HEK293 (cell line): ENCODE results near the gene FMNL3.
A peak's percentile ranks its signal among the peaks of the same experiment; 100 is the strongest.

ENCODE experiments used
- CTCF ChIA-PET: fragments of 350-600 bp; formaldehyde crosslinking; extraction: SDS; loops from one replicate; lab custom pipeline; 2021; ENCODE audit warnings: antibody characterized with exemption; lab: Yijun Ruan, JAX
- POLR2A ChIA-PET: fragments of 300-600 bp; formaldehyde crosslinking; extraction: SDS; loops from one replicate; lab custom pipeline; 2020; ENCODE audit warnings: antibody characterized with exemption, inconsistent platforms; lab: Yijun Ruan, JAX
- H3K27ac ChIP-seq: fragments of 200-500 bp; sonication (Bioruptor generic); 2 replicates; pipeline ENCODE4 v1.5.1; 2014; ENCODE audit warnings: low read depth, low read length, control low read depth, inconsistent platforms; ENCODE audit errors: extremely low read depth
- H3K36me3 ChIP-seq, 2 experiments: fragments of 200-500 bp in 1 of 2; sonication (Bioruptor generic) in 1 of 2; 1 replicate in 1 of 2; 2 replicates in 1 of 2; pipeline ENCODE4 v1.5.1; 2014 to 2017; ENCODE audit warnings: inconsistent platforms in 2 of 2, low read length in 2 of 2; ENCODE audit not compliant: control insufficient read depth in 2 of 2, insufficient read depth in 1 of 2
- H3K4me1 ChIP-seq: fragments of 200-500 bp; sonication (Bioruptor generic); 2 replicates; pipeline ENCODE4 v1.5.1; 2014; ENCODE audit warnings: mild to moderate bottlenecking, low read length, inconsistent platforms; ENCODE audit not compliant: control insufficient read depth, insufficient read depth
- H3K4me3 ChIP-seq: 2 replicates; pipeline ENCODE4 v1.5.1; 2011; ENCODE audit warnings: low read depth, mild to moderate bottlenecking, control low read depth, low read length, moderate library complexity
- H3K9me3 ChIP-seq: fragments of 200-500 bp; sonication (Bioruptor generic); 2 replicates; pipeline ENCODE4 v1.5.1; 2014; ENCODE audit warnings: low read depth, low read length, inconsistent platforms; ENCODE audit not compliant: control insufficient read depth, insufficient read depth
- GLIS1 ChIP-seq: fragments of 450-650 bp; formaldehyde crosslinking; IDR thresholded peaks from 2 replicates; pipeline ENCODE4 v1.5.1; 2016; ENCODE audit warnings: missing biosample characterization, missing genetic modification characterization
- PATZ1 ChIP-seq: fragments of 450-650 bp; formaldehyde crosslinking; IDR thresholded peaks from 2 replicates; pipeline ENCODE4 v1.5.1; 2016; ENCODE audit warnings: missing biosample characterization, missing genetic modification characterization
- ZBTB10 ChIP-seq: fragments of 450-650 bp; formaldehyde crosslinking; IDR thresholded peaks from 2 replicates; pipeline ENCODE4 v1.5.1; 2016; ENCODE audit warnings: missing biosample characterization, missing genetic modification characterization
- ZBTB48 ChIP-seq: fragments of 450-650 bp; formaldehyde crosslinking; IDR thresholded peaks from 2 replicates; pipeline ENCODE4 v1.5.1; 2016; ENCODE audit warnings: missing biosample characterization, missing genetic modification characterization
- ZEB2 ChIP-seq: fragments of 450-650 bp; formaldehyde crosslinking; IDR thresholded peaks from 2 replicates; pipeline ENCODE4 v1.5.1; 2016; ENCODE audit warnings: missing biosample characterization, missing genetic modification characterization
- ZNF112 ChIP-seq: fragments of 450-650 bp; formaldehyde crosslinking; IDR thresholded peaks from 2 replicates; pipeline ENCODE4 v1.5.0; 2017; ENCODE audit warnings: missing biosample characterization, missing genetic modification characterization
- ZNF132 ChIP-seq: fragments of 450-650 bp; formaldehyde crosslinking; IDR thresholded peaks from 2 replicates; pipeline ENCODE4 v1.5.1; 2017; ENCODE audit warnings: missing biosample characterization, missing genetic modification characterization, borderline replicate concordance
- ZNF239 ChIP-seq: fragments of 450-650 bp; formaldehyde crosslinking; IDR thresholded peaks from 2 replicates; pipeline ENCODE4 v1.5.1; 2016; ENCODE audit warnings: missing biosample characterization, missing genetic modification characterization
- ZNF501 ChIP-seq: fragments of 450-650 bp; formaldehyde crosslinking; IDR thresholded peaks from 2 replicates; pipeline ENCODE4 v1.5.1; 2016; ENCODE audit warnings: missing biosample characterization, missing genetic modification characterization
- ZNF555 ChIP-seq: fragments of 450-650 bp; formaldehyde crosslinking; conservative IDR thresholded peaks from 2 replicates; pipeline ENCODE4 v1.5.1; 2017; ENCODE audit warnings: missing biosample characterization, mild to moderate bottlenecking, missing genetic modification characterization, inconsistent platforms
- ZNF561 ChIP-seq: fragments of 450-650 bp; IDR thresholded peaks from 2 replicates; pipeline ENCODE4 v1.5.1; 2018; ENCODE audit warnings: missing biosample characterization, missing genetic modification characterization, borderline replicate concordance
- ZNF571 ChIP-seq: fragments of 450-650 bp; formaldehyde crosslinking; IDR thresholded peaks from 2 replicates; pipeline ENCODE4 v1.5.0; 2017; ENCODE audit warnings: missing biosample characterization, missing genetic modification characterization
- ZNF654 ChIP-seq: fragments of 450-650 bp; formaldehyde crosslinking; IDR thresholded peaks from 2 replicates; pipeline ENCODE4 v1.5.1; 2016; ENCODE audit warnings: low read depth, missing biosample characterization, missing genetic modification characterization
- ZNF660 ChIP-seq: fragments of 450-650 bp; IDR thresholded peaks from 2 replicates; pipeline ENCODE4 v1.5.1; 2018; ENCODE audit warnings: missing biosample characterization, mild to moderate bottlenecking, missing genetic modification characterization
- TF ChIP-seq, protein P1 (sequence below): fragments of 450-650 bp; formaldehyde crosslinking; IDR thresholded peaks from 2 replicates; pipeline ENCODE4 v1.5.1; 2016; ENCODE audit warnings: missing biosample characterization, missing genetic modification characterization
- TF ChIP-seq, protein P2 (sequence below): fragments of 450-650 bp; formaldehyde crosslinking; IDR thresholded peaks from 2 replicates; pipeline ENCODE4 v1.5.1; 2017; ENCODE audit warnings: missing biosample characterization, missing genetic modification characterization

Gene FMNL3

DNA sequence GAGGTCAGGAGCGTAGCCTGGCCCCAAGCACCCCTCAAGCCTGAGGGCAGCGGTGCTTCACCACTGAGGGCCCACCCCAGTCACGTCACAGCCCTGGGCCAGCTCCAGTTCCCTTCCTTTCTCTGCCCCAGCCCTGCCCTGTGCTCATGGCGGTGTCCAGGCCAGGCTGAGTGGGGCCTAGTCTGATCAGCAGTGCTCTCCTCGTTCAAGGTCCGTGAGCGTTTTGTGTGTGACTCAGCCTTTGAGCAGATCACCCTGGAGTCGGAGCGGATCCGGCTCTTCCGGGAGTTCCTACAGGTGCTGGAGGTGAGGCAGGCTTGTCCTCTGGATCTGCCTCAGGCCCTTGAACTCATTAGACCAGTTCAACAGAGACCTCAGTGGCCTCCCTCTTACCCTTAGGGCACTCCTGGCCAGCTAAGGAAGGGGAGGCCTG, 64.8 kb downstream of the FMNL3 start:
- ChIA-PET CTCF (interaction anchor here (0.6 to 3.4 kb wide), 5 partner anchors 12 to 223 kb away, joined by 3 to 16 read pairs (median 4); no protein-coding TSS in a partner anchor), POLR2A (no interaction called here)
- H3K27ac ChIP-seq: no peak overlapping the region
- TF ChIP-seq ZNF239 (tag by site-specific recombination): no peak
- TF ChIP-seq ZNF561 (tag by site-specific recombination): no peak
- TF ChIP-seq ZNF132 (tag by site-specific recombination): no peak
- peaks cover 4 to 56% of the 10 kb centered on the region in 2 experiments; a peak in 1 of 3 replicates for H3K36me3 ChIP-seq
- H3K9me3 ChIP-seq: no peaks in the 10 kb centered on the region
- H3K4me1 ChIP-seq: no peaks in the 10 kb centered on the region
- H3K4me3 ChIP-seq: no peak overlapping the region

GRCh38 chr12:49641748-49642369, 65.3 kb downstream of the FMNL3 start:
- no peak overlapping the region for H3K4me3 ChIP-seq
- ChIA-PET POLR2A (interaction anchor here (1.2 kb wide), 1 partner anchor 76 kb away, joined by 3 read pairs; no protein-coding TSS in a partner anchor), CTCF (interaction anchor here (0.6 to 1.5 kb wide), 5 partner anchors 33 to 224 kb away, joined by 3 to 4 read pairs (median 3); partner anchors contain the start of gene TMBIM6)
- no peaks in the 10 kb centered on the region for H3K9me3 ChIP-seq
- no peaks in the 10 kb centered on the region; the same call in 1 of the 2 replicates for H3K4me1 ChIP-seq
- H3K36me3 ChIP-seq: peaks cover 4 to 55% of the 10 kb centered on the region in 2 experiments; a peak in 1 of 3 replicates
- TF ChIP-seq ZBTB48: no peak
- TF ChIP-seq, protein P1, sequence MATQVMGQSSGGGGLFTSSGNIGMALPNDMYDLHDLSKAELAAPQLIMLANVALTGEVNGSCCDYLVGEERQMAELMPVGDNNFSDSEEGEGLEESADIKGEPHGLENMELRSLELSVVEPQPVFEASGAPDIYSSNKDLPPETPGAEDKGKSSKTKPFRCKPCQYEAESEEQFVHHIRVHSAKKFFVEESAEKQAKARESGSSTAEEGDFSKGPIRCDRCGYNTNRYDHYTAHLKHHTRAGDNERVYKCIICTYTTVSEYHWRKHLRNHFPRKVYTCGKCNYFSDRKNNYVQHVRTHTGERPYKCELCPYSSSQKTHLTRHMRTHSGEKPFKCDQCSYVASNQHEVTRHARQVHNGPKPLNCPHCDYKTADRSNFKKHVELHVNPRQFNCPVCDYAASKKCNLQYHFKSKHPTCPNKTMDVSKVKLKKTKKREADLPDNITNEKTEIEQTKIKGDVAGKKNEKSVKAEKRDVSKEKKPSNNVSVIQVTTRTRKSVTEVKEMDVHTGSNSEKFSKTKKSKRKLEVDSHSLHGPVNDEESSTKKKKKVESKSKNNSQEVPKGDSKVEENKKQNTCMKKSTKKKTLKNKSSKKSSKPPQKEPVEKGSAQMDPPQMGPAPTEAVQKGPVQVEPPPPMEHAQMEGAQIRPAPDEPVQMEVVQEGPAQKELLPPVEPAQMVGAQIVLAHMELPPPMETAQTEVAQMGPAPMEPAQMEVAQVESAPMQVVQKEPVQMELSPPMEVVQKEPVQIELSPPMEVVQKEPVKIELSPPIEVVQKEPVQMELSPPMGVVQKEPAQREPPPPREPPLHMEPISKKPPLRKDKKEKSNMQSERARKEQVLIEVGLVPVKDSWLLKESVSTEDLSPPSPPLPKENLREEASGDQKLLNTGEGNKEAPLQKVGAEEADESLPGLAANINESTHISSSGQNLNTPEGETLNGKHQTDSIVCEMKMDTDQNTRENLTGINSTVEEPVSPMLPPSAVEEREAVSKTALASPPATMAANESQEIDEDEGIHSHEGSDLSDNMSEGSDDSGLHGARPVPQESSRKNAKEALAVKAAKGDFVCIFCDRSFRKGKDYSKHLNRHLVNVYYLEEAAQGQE (tag by site-specific recombination): no peak
- no peak for TF ChIP-seq ZNF571
- no peak for TF ChIP-seq ZNF555 (tag by site-specific recombination)
- TF ChIP-seq ZEB2 (tag by site-specific recombination): no peak
- no peak for TF ChIP-seq ZBTB10
- no peak overlapping the region for H3K27ac ChIP-seq

DNA sequence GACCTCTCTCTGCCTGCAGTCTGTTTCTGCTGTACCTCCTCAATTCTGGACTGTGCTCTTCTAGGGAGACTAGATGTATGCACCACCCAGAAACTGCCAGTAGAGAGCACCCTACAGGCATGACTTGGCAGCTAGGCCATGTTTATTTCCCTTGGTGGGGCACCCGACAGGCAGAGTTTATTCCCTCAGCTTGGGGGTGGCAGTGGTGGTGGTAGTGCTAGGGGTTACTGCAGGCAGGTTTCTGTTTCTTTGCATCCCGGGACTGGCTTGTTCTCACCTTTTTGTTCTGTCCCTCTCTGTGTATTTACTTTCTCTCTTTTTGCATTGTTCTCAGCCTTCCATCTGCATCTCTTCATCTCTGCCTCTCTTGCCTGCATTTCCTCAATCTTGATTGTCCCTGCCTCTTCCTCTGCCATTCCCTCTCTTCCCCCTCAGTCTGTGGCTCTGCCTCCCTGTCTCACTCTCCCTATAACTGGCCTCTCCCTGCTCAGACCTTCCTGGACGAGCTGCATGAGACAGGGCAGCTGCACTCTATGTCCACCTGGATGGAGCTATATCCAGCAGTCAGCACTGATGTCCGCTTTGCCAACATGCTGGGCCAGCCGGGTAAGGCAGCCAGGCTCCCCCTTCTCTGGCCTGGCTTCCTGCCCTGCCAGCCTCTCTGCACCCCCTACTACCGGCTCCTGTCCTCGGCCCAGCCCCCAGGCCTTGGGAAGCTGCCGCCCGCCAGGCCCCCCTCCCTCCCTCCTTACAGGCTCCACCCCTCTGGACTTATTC, 70.0 kb downstream of the FMNL3 start:
- H3K4me1 ChIP-seq: no peaks in the 10 kb centered on the region; the same call in 1 of the 2 replicates
- H3K27ac ChIP-seq: no peak overlapping the region
- CTCF ChIA-PET: interaction anchor here (0.5 to 5.1 kb wide), 27 partner anchors 9 to 1871 kb away, joined by 3 to 48 read pairs (median 4); partner anchors contain the start of genes FMNL3, PRPF40B and TMBIM6
- H3K4me3 ChIP-seq: no peak overlapping the region
- POLR2A ChIA-PET: interaction anchor here (0.9 to 1.7 kb wide), 4 partner anchors 14 to 104 kb away, joined by 3 to 8 read pairs (median 4); partner anchors contain the start of genes PRPF40B and TMBIM6
- H3K36me3 ChIP-seq: peaks cover 4 to 26% of the 10 kb centered on the region in 2 experiments; a peak in 1 of 3 replicates
- no peaks in the 10 kb centered on the region for H3K9me3 ChIP-seq
- peak; percentile 85 for TF ChIP-seq ZNF654
- TF ChIP-seq, protein P2, sequence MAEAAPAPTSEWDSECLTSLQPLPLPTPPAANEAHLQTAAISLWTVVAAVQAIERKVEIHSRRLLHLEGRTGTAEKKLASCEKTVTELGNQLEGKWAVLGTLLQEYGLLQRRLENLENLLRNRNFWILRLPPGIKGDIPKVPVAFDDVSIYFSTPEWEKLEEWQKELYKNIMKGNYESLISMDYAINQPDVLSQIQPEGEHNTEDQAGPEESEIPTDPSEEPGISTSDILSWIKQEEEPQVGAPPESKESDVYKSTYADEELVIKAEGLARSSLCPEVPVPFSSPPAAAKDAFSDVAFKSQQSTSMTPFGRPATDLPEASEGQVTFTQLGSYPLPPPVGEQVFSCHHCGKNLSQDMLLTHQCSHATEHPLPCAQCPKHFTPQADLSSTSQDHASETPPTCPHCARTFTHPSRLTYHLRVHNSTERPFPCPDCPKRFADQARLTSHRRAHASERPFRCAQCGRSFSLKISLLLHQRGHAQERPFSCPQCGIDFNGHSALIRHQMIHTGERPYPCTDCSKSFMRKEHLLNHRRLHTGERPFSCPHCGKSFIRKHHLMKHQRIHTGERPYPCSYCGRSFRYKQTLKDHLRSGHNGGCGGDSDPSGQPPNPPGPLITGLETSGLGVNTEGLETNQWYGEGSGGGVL (tag by site-specific recombination): no peak
- TF ChIP-seq ZNF501: no peak
- no peak for TF ChIP-seq ZNF112
- peak; percentile 61 for TF ChIP-seq GLIS1 (tag by site-specific recombination)
- peak; percentile 26; the same call in 1 of the 2 replicates for TF ChIP-seq ZNF660 (tag by site-specific recombination)
- peak; percentile 41; the same call in 1 of the 2 replicates for TF ChIP-seq PATZ1 (tag by site-specific recombination)
